CD14-positive monocyte (primary cell): ENCODE data around the gene TANC1. TPM values are rescaled to one million over a fixed set of nuclear protein-coding genes. Genes with fewer than 3 reads are reported as not detected.
A peak's percentile ranks its signal among the peaks of the same experiment; 100 is the strongest.

ENCODE experiments used
- DNase-seq, 3 donors: peaks; one replicate each; pipeline ENCODE4 v3.0.0-alpha.2; 2011 to 2022
- H2AFZ ChIP-seq: 2 replicates; pipeline ENCODE4 v1.6.0; 2012; ENCODE audit warnings: mild to moderate bottlenecking, low read depth, low read length, inconsistent platforms; ENCODE audit not compliant: insufficient read depth, poor library complexity, severe bottlenecking
- H3K27ac ChIP-seq, 2 donors: 1 replicate in 1 of 2; 2 replicates in 1 of 2; pipeline ENCODE4 v1.5.1; 2012 to 2013; ENCODE audit warnings: low read length in 2 of 2, control low read depth in 1 of 2, inconsistent platforms in 1 of 2, low read depth in 1 of 2, mild to moderate bottlenecking in 1 of 2
- H3K27me3 ChIP-seq, 2 donors: one replicate each; pipeline versions ENCODE4 v1.6.0 to v1.6.1; 2011 to 2013; ENCODE audit warnings: low read length in 2 of 2; ENCODE audit not compliant: control insufficient read depth in 2 of 2, insufficient read depth in 2 of 2
- H3K36me3 ChIP-seq, 2 donors: replicated peaks in 1 of 2; 1 replicate in 1 of 2; 2 replicates in 1 of 2; pipeline versions ENCODE4 v1.5.1 to v1.6.1; 2012 to 2013; ENCODE audit warnings: low read length in 2 of 2, control low read depth in 1 of 2, inconsistent platforms in 1 of 2, mild to moderate bottlenecking in 1 of 2; ENCODE audit not compliant: insufficient read depth in 2 of 2, control insufficient read depth in 1 of 2
- H3K4me1 ChIP-seq, 2 donors: 1 replicate in 1 of 2; 2 replicates in 1 of 2; pipeline versions ENCODE4 v1.5.1 to v1.6.1; 2012 to 2013; ENCODE audit warnings: low read length in 2 of 2, control low read depth in 1 of 2, inconsistent platforms in 1 of 2, mild to moderate bottlenecking in 1 of 2, moderate library complexity in 1 of 2; ENCODE audit not compliant: insufficient read depth in 2 of 2, control insufficient read depth in 1 of 2
- H3K4me2 ChIP-seq: replicated peaks from 2 replicates; pipeline ENCODE3; 2012; ENCODE audit warnings: low read length, moderate library complexity, mild to moderate bottlenecking; ENCODE audit not compliant: poor library complexity, severe bottlenecking; ENCODE audit errors: extremely low read depth
- H3K4me3 ChIP-seq, 3 experiments: fragments of 200-600 bp in 1 of 3; sonication (generic) in 1 of 3; replicated peaks in 1 of 3; 1 replicate in 2 of 3; 2 replicates in 1 of 3; pipeline ENCODE4 v1.5.1; 2011 to 2013; ENCODE audit warnings: low read length in 3 of 3, mild to moderate bottlenecking in 3 of 3, control low read depth in 2 of 3, low read depth in 2 of 3, inconsistent platforms in 1 of 3, moderate library complexity in 1 of 3
- H3K79me2 ChIP-seq: 2 replicates; pipeline ENCODE4 v1.6.0; 2012; ENCODE audit warnings: mild to moderate bottlenecking, control low read depth, inconsistent platforms, low read length, moderate library complexity; ENCODE audit not compliant: insufficient read depth
- H3K9ac ChIP-seq: 2 replicates; pipeline ENCODE4 v1.6.0; 2017; ENCODE audit warnings: low read length, mild to moderate bottlenecking; ENCODE audit not compliant: insufficient read depth, poor library complexity, severe bottlenecking
- H3K9me3 ChIP-seq, 2 donors: replicated peaks in 1 of 2; 1 replicate in 1 of 2; 2 replicates in 1 of 2; pipeline versions ENCODE4 v1.5.1 to v1.6.1; 2012 to 2013; ENCODE audit warnings: low read length in 2 of 2, control low read depth in 1 of 2; ENCODE audit not compliant: control insufficient read depth in 1 of 2, insufficient read depth in 1 of 2
- H4K20me1 ChIP-seq: 2 replicates; pipeline ENCODE4 v1.6.0; 2012; ENCODE audit warnings: mild to moderate bottlenecking, low read length, control low read depth, moderate library complexity; ENCODE audit not compliant: insufficient read depth
- H3K27ac Mint-ChIP-seq, 7 donors: one replicate each; pipeline ENCODE4 v1.8.0; 2020; ENCODE audit warnings: mild to moderate bottlenecking in 7 of 7, mixed read lengths in 7 of 7, moderate library complexity in 6 of 7, inconsistent platforms in 2 of 7
- H3K27me3 Mint-ChIP-seq, 3 donors: one replicate each; pipeline ENCODE4 v1.8.0; 2021 to 2022; ENCODE audit warnings: low read depth in 3 of 3, mild to moderate bottlenecking in 3 of 3, mixed read lengths in 3 of 3, moderate library complexity in 3 of 3, inconsistent platforms in 1 of 3
- H3K36me3 Mint-ChIP-seq, 2 donors: one replicate each; pipeline ENCODE4 v1.8.0; 2020; ENCODE audit warnings: mixed read lengths in 2 of 2, inconsistent platforms in 1 of 2, mild to moderate bottlenecking in 1 of 2
- H3K4me1 Mint-ChIP-seq: one replicate; pipeline ENCODE4 v1.8.0; 2020; ENCODE audit warnings: mild to moderate bottlenecking, mixed read lengths
- H3K4me3 Mint-ChIP-seq, 2 donors: one replicate each; pipeline ENCODE4 v1.8.0; 2020; ENCODE audit warnings: mild to moderate bottlenecking in 2 of 2, mixed read lengths in 2 of 2, moderate library complexity in 1 of 2
- H3K9me3 Mint-ChIP-seq, 7 donors: one replicate each; pipeline ENCODE4 v1.8.0; 2020 to 2022; ENCODE audit warnings: mixed read lengths in 7 of 7, mild to moderate bottlenecking in 6 of 7, moderate library complexity in 6 of 7, inconsistent platforms in 2 of 7
- WGBS: methylation state at CpG from one replicate; pipeline ENCODE4 v1.1.5; 2013; ENCODE audit warnings: missing lambda C conversion rate; ENCODE audit not compliant: insufficient coverage; 5-methylcytosine and 5-hydroxymethylcytosine counted together
- intact Hi-C, 2 donors: fragments of 100-400 bp; cut with micrococcal nuclease; formaldehyde crosslinking; loops; one replicate each; pipeline versions ENCODE4 v1.15.0 to v1.15.1; 2023
- polyA plus RNA-seq, 3 donors: library from polyadenylated mRNA; depleted of rRNA in 1 of 3; unstranded in 2 of 3; stranded (reverse) in 1 of 3; fragments of 300-500 nt in 2 of 3; fragments of >200 nt in 1 of 3; fragmentation: Illumina TruSeq in 2 of 3; gene quantifications; 1 replicate in 2 of 3; 2 replicates in 1 of 3; pipeline ENCODE4 v1.2.3, GENCODE V29; 2012 to 2021
- TF ChIP-seq, protein P1 (sequence below): fragments of 200-600 bp; IDR thresholded peaks from one replicate; pipeline ENCODE4 v1.8.0; 2022; ENCODE audit warnings: antibody characterized with exemption, mild to moderate bottlenecking

Gene TANC1
- polyA plus RNA-seq, 3 donors: 0.04 TPM; not detected in 2

DNA sequence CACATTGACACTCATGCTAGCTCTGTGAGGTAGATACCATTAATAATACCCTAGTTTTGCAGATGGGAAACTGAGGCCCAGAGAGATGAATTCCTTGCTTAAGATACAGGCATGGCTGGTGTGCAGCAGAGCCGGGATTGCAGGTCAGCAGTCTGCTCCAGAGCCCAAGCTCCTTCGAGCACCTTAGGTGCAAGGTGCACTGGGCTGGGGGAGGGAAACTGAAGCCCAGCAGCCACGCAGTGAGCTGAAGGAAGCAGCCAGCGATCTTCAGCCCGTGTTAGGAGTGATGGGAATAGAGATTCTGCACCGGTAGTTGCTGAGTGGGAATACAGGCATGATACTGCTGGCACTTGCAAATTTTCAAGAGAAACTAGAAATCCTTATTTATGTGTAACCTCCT is 50.6 kb downstream of the TANC1 start:
- Histone ChIP-seq H3K27me3 (no peaks in the 10 kb centered on the region), H3K79me2 (no peaks in the 10 kb centered on the region), H3K4me3 (no peak overlapping the region), H3K36me3 (no peaks in the 10 kb centered on the region), H3K4me2 (no peak overlapping the region), H3K4me1 (no peaks in the 10 kb centered on the region), H3K27ac (no peak overlapping the region), H3K9me3 (peaks cover 20 to 26% of the 10 kb centered on the region in 2 donors), H2AFZ (no peak overlapping the region), H4K20me1 (no peaks in the 10 kb centered on the region), H3K9ac (no peak overlapping the region)
- intact Hi-C loops: no loop called here
- Mint-ChIP-seq H3K36me3 (peaks cover 0 to 3% of the 10 kb centered on the region in 2 donors), H3K4me1 (no peaks in the 10 kb centered on the region), H3K4me3 (no peak overlapping the region), H3K27me3 (no peaks in the 10 kb centered on the region), H3K9me3 (peaks cover 18 to 36% (median 31%) of the 10 kb centered on the region in 7 donors), H3K27ac (peak overlapping the region in 1 of 7 donors; percentile 20)
- no peak for DNase-seq
- TF ChIP-seq, protein P1, sequence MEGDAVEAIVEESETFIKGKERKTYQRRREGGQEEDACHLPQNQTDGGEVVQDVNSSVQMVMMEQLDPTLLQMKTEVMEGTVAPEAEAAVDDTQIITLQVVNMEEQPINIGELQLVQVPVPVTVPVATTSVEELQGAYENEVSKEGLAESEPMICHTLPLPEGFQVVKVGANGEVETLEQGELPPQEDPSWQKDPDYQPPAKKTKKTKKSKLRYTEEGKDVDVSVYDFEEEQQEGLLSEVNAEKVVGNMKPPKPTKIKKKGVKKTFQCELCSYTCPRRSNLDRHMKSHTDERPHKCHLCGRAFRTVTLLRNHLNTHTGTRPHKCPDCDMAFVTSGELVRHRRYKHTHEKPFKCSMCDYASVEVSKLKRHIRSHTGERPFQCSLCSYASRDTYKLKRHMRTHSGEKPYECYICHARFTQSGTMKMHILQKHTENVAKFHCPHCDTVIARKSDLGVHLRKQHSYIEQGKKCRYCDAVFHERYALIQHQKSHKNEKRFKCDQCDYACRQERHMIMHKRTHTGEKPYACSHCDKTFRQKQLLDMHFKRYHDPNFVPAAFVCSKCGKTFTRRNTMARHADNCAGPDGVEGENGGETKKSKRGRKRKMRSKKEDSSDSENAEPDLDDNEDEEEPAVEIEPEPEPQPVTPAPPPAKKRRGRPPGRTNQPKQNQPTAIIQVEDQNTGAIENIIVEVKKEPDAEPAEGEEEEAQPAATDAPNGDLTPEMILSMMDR: no peak
- WGBS: 93% methylated on average over 5 of the region's 6 CpGs

DNA sequence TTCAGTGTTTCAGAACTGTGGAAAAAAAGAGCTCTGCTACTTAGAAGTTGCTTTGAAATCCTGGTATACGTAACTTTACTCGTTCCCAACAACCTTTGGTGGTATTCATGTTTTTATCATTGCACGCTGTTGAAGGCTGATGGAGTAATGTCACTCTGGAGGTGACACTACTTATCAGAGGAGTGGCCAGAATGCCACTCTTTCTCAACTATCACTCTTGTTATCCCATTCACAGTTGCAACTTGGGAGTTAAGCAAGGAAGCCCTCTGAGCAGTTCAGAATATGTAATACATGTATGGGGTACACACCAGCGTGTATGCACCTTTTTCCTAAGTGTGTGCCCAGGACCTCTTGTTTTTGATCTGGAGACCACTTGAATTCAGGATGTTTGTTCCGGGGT is 53.6 kb downstream of the TANC1 start:
- no peaks in the 10 kb centered on the region for H3K4me1 ChIP-seq

More for the DNA sequence above, 53.6 kb downstream of the TANC1 start:
- Histone ChIP-seq H2AFZ (no peak overlapping the region), H3K27ac (no peak overlapping the region), H3K27me3 (no peaks in the 10 kb centered on the region), H3K79me2 (no peaks in the 10 kb centered on the region), H3K4me3 (no peak overlapping the region), H3K9me3 (peaks cover 0 to 1% of the 10 kb centered on the region in 2 donors), H3K9ac (no peak overlapping the region), H3K36me3 (no peaks in the 10 kb centered on the region), H4K20me1 (no peaks in the 10 kb centered on the region), H3K4me2 (no peak overlapping the region)
- Mint-ChIP-seq H3K27me3 (peaks cover 0 to 2% (median 0%) of the 10 kb centered on the region in 3 donors), H3K4me3 (no peak overlapping the region), H3K27ac (no peak overlapping the region), H3K4me1 (no peaks in the 10 kb centered on the region), H3K36me3 (no peaks in the 10 kb centered on the region), H3K9me3 (peaks cover 0 to 8% (median 3%) of the 10 kb centered on the region in 7 donors)
- TF ChIP-seq, protein P1: no peak
- no peak for DNase-seq
- intact Hi-C loops: no loop called here
- 94% methylated on average over 2 of the region's 5 CpGs for WGBS
